ENCODE results near the gene RNF167. TPM values are rescaled to one million over a fixed set of nuclear protein-coding genes. Genes with fewer than 3 reads are reported as not detected.

RNF167 gene
- total and polyA plus RNA-seq, 2 of the 13 experiments (the other 11 are each of a cell fraction or from before 2014, with no cell fraction given), result 44.1 to 45.4 TPM

GRCh38 chr17:4920351-4921048 lies 19.6 kb upstream of the RNF167 start (continued):
- TF ChIP-seq ARID4A (CRISPR knock-in tag; IDR thresholded peaks at IDR 0.05; ENCODE audit: borderline replicate concordance) (peak; percentile 32; the same call in 1 of the 2 replicates), BCL3 (CRISPR knock-in tag; IDR thresholded peaks at IDR 0.05) (0 out of 2 replicates have a peak, but pooled peaks have one; percentile 28), KLF11 (CRISPR knock-in tag; IDR thresholded peaks at IDR 0.05) (no peak), FOSL2 (CRISPR knock-in tag; IDR thresholded peaks at IDR 0.05) (peak; percentile 36; the same call in 1 of the 2 replicates), ARID3A (IDR thresholded peaks at IDR 0.05; ENCODE audit: low read depth, low read length) (no peak), E2F5 (CRISPR knock-in tag; conservative IDR thresholded peaks at IDR 0.05) (no peak), TARDBP (CRISPR knock-in tag; IDR thresholded peaks at IDR 0.05) (0 out of 2 replicates have a peak, but pooled peaks have one; percentile 32)

Measured in HepG2 (cell line).